ENCODE measurements around the gene TOR4A.
"Not testable (repeated sequence)": the region's sequence is repeated elsewhere in the genome, so short reads cannot be mapped to it uniquely, and the experiment has no call there.

TOR4A gene

GRCh38 chr9:137315581-137316011 is 38.1 kb downstream of the TOR4A start:
- DNase-seq (ENCODE audit: extremely low read depth in 1 of 2, low read depth in 1 of 2), result no peak

- DNase-seq (ENCODE audit: extremely low read depth in 1 of 2, low read depth in 1 of 2), result no peak
Measured at GRCh38 chr9:137316012-137316981, 38.8 kb downstream of the TOR4A start.

DNA sequence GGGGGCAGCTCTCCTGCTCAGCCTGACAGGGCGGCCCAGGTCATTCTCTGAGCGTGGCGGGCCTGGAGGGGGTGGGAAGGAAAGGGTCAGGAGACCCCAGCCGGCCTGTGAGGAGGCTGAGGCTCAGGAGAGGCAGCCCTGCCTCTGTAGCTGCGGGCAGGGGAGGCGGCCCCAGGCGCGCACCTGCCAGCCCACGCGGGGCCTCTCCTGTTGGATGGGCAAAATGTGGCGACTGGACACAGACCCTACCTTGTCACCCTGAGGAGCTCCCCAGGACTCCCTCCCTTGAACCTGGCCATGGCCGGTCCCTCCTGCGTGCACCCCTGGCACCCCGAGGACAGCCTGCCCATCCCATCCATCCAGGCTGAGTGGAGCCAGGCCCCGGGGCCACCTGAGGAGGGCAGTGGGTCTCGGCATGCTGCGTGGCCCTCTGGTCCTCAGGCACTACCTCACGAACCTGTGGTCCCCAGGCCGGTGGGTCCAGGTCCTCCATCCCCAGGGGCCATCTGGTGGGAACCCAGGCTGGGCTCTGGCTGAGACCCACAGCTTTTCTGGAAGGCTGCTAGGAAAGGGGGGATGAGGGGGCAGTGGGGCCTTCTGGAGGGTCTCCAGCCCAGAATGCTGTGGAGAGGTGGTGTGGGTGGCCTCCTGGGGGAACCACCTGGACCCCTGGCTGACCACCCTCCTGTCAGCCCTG is 39.6 kb downstream of the TOR4A start:
- no peak for DNase-seq (ENCODE audit: extremely low read depth in 1 of 2, low read depth in 1 of 2)

DNA sequence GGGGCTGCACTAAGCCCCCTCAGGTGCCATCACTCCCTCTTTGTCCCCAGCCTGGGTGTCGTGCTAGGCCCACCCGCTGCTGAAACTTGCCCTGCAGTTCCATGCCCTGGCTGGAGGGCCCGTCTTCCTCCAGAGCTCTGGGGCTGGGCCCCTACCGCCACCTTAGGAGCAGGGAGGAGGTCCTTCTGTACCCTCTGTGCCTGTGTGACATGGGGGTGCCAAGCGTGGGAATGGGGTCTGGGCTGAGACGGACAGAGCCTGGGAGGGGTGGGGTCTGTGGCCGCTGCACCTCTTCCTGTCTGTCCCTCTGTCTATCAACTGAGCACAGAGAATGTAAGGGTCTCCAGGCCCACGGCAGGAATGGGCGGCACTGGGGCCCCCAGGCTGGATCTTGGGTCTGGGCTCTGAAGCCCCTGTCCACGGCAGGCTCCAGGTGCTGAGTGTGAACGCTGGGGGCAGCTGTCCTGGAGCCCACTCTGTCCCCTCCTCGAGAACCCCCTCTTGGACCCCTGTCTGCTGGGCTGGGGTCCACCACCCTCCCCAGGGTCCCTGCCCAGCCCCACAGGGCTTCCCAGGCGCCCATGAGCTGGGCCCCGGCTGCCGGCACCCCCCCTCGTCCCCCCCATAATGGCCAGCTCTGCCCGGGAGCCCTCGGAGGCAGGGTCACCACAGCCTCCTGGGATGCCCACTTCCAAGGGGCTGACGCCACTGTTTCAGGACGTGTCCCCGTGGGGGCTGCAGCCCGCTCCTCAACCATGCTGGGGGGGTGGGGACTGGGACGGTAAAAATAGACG is 40.4 kb downstream of the TOR4A start:
- DNase-seq (ENCODE audit: extremely low read depth in 1 of 2, low read depth in 1 of 2), result no peak

DNA sequence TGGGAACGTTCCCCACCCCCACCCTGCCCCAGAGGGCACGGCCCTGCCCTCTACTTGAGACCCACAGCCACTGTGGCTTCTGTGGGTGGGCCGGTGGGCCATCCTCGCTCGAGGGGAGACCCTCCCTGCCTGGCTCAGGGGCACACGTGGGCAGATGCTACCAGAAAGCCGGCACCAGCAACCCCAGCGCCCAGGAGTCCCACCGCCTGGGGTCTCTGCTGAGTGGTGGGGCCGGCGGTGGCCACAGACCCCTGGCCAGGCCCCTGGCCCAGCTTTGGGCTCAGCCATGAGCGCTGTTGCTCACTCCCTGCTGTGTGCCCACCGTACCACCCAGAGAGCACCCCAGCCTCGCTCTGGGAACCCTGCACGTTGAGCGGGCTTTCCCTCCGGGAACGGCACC is 41.1 kb downstream of the TOR4A start:
- no peak for DNase-seq (ENCODE audit: extremely low read depth in 1 of 2, low read depth in 1 of 2)

DNA sequence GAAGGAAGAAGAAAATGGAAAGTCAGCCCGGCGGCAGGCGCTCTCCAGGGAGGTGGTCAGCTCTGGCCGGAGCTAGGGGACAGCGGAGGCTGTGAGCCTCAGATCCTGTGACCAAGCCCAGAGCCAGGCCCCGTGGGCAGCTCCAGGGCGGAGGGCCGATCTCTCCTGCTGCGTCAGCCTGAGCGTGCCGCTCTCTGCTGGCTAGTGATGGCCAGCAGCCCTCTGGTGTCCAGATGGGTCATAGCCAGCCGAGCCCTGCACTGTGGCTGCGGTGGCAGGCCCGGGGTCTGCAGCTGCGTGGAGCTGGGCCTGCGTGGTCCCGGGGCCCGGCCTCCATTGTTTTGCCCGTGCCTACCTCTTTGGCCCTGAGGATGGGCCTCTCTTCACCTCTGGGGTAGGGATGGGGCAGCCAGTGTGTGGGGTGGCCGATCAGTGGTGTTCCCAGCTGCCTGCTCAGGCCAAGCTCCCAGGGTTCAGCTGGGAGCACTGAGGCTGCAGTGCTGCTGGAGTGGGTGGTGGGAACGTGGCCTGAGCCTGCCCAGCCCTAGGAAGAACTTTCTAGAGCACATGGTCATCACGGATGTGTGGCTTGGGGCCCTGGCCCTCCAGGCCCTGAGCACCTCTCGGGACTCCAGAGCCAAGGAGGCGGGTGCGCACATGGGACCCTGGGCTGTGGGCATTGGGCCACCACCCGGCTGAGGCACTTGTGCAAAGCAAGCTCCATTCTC is 41.6 kb downstream of the TOR4A start:
- DNase-seq (ENCODE audit: extremely low read depth in 1 of 2, low read depth in 1 of 2), result no peak

DNA sequence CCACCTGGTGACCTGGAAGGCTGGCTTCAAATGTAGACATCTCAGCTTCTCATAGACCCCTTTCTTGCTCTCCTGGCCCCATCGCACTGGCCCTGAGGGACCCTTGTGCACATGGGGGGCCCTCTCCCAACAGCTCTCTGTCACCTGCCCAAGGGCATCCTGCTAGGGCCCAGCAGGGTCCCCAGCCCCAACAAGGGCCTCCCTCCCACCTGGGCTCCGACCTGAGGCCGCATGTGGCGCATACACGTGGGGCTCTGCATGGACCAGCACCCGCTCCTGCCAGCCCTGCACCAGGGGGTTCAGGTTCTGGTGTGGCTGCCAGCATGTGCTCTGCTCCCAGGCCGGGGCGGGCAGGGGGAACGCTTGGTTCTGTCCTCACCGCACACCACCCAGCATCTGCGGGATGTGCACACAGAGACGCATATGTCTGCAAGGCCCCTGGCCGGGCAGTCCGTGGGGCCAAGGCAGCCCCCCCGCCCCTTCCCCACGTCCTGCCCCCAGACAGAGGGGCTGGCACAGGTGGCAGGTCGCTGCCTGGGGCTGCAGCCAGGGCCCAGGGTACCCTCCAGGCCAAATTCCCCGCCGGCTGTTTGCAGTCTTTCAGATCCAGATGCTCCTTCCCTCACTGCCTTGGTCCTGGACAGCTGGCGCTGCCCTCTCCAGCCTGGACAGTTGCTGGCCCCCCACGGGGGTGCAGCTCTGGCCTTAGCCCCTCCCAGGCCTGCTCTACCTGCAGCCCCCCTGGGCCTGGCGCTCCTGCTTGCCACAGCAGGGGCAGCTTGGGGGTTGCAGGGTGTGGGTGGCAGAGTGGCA is 42.4 kb downstream of the TOR4A start:
- no peak for DNase-seq (ENCODE audit: extremely low read depth in 1 of 2, low read depth in 1 of 2)

- DNase-seq (ENCODE audit: extremely low read depth in 1 of 2, low read depth in 1 of 2), result no peak
Measured at GRCh38 chr9:137320555-137321384, 43.2 kb downstream of the TOR4A start.

DNA sequence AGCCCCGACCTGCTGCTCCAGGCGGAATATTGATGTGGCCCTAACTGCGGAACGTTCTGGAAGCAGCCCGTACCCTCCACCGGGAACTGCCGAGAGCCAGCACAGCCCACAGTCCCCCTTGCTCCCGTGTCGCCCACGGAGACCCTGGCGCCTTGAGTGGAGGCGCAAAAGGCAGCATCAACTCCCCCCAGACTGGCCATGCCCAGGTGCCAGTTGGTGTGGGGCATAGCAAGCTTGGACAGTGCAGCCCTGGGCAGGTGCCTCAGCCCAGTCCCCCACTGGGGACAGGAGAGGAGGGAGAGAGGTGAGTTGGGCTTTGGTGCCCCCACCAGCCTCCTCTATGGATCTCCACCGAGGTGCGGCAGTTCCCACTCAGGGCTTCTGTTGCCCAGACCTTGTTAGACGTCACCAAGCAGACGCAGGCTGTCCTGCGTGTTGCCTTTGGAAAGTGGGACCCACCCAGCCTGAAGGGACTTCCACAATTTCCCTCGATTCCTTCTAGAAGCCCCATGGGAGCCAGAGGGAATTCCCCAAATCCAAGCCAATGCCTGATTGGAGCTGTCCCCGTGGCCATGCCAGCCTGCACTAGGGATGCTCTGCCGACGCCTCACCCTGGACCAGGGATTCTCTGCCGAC is 44.3 kb downstream of the TOR4A start:
- DNase-seq (ENCODE audit: extremely low read depth in 1 of 2, low read depth in 1 of 2), result no peak

GRCh38 chr9:137323531-137324331 is 46.2 kb downstream of the TOR4A start:
- DNase-seq (ENCODE audit: extremely low read depth in 1 of 2, low read depth in 1 of 2), result no peak

DNA sequence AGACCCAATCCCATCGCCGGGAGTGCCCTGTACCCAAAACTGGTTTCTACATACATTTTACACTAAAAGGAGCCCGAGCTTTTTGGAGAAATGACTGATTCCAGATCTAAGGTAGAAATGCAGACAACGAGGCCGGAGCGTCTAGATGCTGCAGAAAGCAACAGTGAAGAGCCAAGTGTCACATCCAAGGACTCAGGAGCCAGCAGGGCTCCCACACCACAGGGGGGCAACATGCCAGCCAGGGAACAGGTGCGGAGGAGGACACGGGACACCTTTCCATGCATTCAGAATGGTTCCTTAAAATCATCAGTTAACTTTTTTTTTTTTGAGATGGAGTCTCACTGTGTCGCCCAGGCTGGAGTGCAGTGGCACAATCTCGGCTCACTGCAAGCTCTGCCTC is 47.6 kb downstream of the TOR4A start:
- DNase-seq (ENCODE audit: extremely low read depth in 1 of 2, low read depth in 1 of 2), result no peak

DNA sequence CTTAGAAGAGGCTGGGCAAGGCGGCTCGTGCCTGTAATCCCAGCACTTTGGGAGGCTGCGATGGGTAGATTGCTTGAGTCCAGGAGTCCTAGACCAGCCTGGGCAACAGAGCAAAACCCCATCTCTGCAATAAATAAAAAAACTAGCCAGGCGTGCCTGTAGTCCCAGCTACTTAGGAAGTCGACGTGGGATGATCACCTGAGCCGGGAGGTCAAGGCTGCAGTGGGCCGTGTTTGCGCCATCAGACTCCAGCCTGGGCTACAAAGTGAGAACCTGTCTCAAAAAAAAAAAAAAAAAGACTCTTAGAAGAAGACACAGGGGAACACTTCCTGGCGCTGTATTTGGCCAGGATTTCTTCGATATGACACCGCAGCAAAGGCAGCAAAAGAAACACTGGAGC is 48.3 kb downstream of the TOR4A start:
- DNase-seq (ENCODE audit: extremely low read depth in 1 of 2, low read depth in 1 of 2), result no peak

- DNase-seq (ENCODE audit: extremely low read depth in 1 of 2, low read depth in 1 of 2), result no peak
Measured at GRCh38 chr9:137326445-137327065, 49.0 kb downstream of the TOR4A start.

GRCh38 chr9:137327641-137328550 is 50.4 kb downstream of the TOR4A start:
- not testable (repeated sequence) for DNase-seq (ENCODE audit: extremely low read depth in 1 of 2, low read depth in 1 of 2)

GRCh38 chr9:137329590-137329989 is 52.1 kb downstream of the TOR4A start:
- DNase-seq (ENCODE audit: extremely low read depth in 1 of 2, low read depth in 1 of 2), result not testable (repeated sequence)

DNA sequence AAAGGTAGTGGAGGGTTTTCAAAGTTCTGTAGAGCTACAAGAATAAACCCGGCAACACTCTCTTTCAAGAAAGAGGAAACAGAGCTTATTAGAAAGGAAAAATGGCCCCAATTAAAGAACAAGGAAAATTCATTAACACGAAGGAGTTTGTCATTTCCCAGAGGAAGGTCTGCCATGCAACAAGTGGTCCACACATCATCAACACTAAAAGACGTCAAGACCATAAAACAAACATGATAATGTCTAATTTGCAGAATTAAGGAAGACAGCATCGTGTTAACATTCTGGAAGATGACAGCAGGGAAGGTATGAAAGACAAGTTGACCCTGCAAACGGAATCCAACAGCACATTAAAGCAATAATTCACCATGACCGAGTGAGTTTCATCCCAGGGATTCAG is 53.2 kb downstream of the TOR4A start:
- no peak for DNase-seq (ENCODE audit: extremely low read depth in 1 of 2, low read depth in 1 of 2)
